Prostate gland (tissue), 2 donors: ENCODE measurements around the gene AUTS2.

Experiments used
- CTCF ChIP-seq, 4 experiments: fragments of 200-600 bp in 2 of 4; fragments of 450-650 bp in 2 of 4; sonication (generic) in 2 of 4; IDR thresholded peaks; 1 replicate in 3 of 4; 2 replicates in 1 of 4; pipeline ENCODE4 v1.5.1; 2016 to 2019; ENCODE audit warnings: antibody characterized with exemption in 4 of 4, mild to moderate bottlenecking in 2 of 4, moderate library complexity in 2 of 4
- POLR2A ChIP-seq: fragments of 450-650 bp; IDR thresholded peaks from one replicate; pipeline ENCODE4 v1.6.1; 2016; ENCODE audit warnings: antibody characterized with exemption, mild to moderate bottlenecking

- TF ChIP-seq POLR2A (no peak), CTCF (IDR thresholded peaks at IDR 0.05) (peak in 1 of 4 experiments; percentile 7)
Measured at GRCh38 chr7:69677054-69677852, 79.0 kb downstream of the AUTS2 start.
